BLaER1 (cell line): ENCODE results near the gene CCL15.

Source experiments
- H3K27ac ChIP-seq: shearing (Covaris generic); formaldehyde crosslinking; 2 replicates; pipeline ENCODE4 v1.8.1; 2022
- H3K27me3 ChIP-seq: shearing (Covaris generic); formaldehyde crosslinking; 2 replicates; pipeline ENCODE4 v1.8.1; 2022
- H3K36me3 ChIP-seq: shearing (Covaris generic); formaldehyde crosslinking; 2 replicates; pipeline ENCODE4 v1.8.1; 2022
- H3K4me1 ChIP-seq: shearing (Covaris generic); formaldehyde crosslinking; 2 replicates; pipeline ENCODE4 v1.8.1; 2022
- H3K4me2 ChIP-seq: shearing (Covaris generic); formaldehyde crosslinking; 2 replicates; pipeline ENCODE4 v1.8.1; 2022
- H3K4me3 ChIP-seq: shearing (Covaris generic); formaldehyde crosslinking; 2 replicates; pipeline ENCODE4 v1.8.1; 2022
- H3K9ac ChIP-seq: shearing (Covaris generic); formaldehyde crosslinking; 2 replicates; pipeline ENCODE4 v1.8.1; 2022
- H3K9me3 ChIP-seq: shearing (Covaris generic); formaldehyde crosslinking; 2 replicates; pipeline ENCODE4 v1.8.1; 2022
- H4K20me1 ChIP-seq: shearing (Covaris generic); formaldehyde crosslinking; 2 replicates; pipeline ENCODE4 v1.8.1; 2022
- Cebpa-rat ChIP-seq: shearing (Covaris generic); IDR thresholded peaks from 2 replicates; pipeline ENCODE4 v1.8.1; 2022

The CCL15 gene

DNA sequence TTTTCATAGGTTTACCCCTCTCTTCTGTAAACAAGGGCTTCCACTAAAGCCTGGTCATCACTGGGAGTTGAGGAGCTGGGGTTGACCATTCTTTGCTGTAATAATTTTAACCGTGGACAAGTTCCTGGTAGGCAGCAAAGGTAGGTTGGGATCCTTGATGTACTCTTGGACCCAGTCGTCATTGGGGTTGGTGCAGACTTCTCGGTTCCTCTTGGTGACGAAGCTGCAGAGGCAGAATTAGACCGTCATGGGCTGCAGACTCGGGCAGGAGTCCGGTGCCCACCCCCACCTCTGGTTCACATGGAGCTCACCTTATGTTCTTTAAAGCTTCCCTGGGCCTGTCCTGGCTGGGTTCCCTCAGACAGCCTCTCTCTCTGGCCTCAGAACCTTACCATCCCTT is 23.8 kb downstream of the CCL15 start:
- no peak overlapping the region for H3K4me3 ChIP-seq
- no peaks in the 10 kb centered on the region for H3K4me1 ChIP-seq
- no peak overlapping the region for H3K4me2 ChIP-seq
- no peaks in the 10 kb centered on the region for H3K36me3 ChIP-seq
- H3K9me3 ChIP-seq: no peaks in the 10 kb centered on the region
- no peak for TF ChIP-seq Cebpa-rat
- H3K27me3 ChIP-seq: no peaks in the 10 kb centered on the region
- H4K20me1 ChIP-seq: no peaks in the 10 kb centered on the region
- H3K27ac ChIP-seq: no peak overlapping the region
- H3K9ac ChIP-seq: no peak overlapping the region

DNA sequence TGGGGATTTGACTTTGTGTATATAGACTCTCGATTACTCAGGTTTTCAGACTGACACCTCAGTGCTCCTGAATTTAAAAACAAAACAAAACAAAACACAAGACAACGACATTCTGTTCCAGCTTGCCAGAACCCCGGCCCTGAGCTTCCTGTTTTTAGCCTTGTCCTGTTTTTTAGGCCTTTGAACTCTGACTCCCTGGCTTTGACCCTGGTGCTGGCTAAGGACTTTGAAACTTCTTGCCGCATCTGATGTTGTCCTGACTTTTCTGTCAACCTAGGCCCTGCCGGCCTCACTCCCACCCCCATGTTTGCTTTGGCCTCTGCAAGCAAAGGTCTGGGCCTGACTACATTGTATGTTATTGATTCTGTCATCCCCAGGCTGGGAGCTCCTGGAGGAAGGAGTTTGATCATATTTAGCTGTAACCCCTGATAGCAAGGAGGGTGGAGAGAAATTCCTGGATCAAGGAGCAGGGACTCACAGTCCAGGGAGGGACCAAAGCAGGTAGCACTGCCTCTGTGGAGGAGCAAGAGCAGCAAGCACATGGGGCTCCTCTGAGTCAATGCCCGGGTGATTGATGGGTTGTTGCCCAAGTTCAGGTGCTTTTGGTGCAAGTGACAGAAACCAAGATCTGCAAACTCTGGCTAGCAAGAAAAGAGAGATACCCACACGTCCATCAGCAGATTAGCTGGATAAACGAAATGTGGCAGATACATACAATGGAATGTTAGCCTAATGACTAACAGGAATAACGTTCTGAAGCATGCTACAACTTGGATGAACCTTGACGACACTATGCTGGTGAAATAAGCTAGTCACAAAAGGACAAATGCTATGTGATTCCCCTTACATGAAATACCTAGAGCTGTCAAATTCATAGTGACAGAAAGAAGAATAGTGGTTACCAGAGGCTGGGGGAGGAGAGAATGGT is 27.8 kb downstream of the CCL15 start:
- TF ChIP-seq Cebpa-rat: no peak
- no peak overlapping the region for H3K9ac ChIP-seq
- H3K4me2 ChIP-seq: no peak overlapping the region

DNA sequence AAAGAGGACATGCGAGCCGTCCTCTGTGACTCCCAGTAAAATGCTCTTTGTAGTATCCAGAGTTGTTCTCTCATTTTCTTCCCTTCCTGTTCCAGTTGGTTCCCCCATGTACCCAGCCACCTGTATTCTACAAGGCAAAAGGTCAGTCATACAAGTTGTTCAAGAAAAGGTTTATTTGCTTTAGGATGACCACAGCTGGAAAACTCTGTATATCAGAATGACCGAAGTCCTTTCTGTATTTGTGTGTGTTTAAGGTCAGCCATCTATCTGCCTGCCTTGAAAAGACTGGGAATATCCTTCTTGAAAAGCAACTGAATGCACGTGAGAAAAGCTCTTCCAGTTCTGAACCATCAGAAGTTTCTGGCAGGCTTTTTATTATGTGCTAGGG is 28.4 kb downstream of the CCL15 start:
- Histone ChIP-seq H3K27ac (no peak overlapping the region), H3K27me3 (no peaks in the 10 kb centered on the region), H3K36me3 (no peaks in the 10 kb centered on the region), H3K4me2 (no peak overlapping the region), H3K4me1 (no peaks in the 10 kb centered on the region), H3K9ac (no peak overlapping the region), H3K4me3 (no peak overlapping the region), H4K20me1 (no peaks in the 10 kb centered on the region), H3K9me3 (no peaks in the 10 kb centered on the region)
- no peak for TF ChIP-seq Cebpa-rat

More for the DNA sequence above, 27.8 kb downstream of the CCL15 start:
- no peaks in the 10 kb centered on the region for H3K4me1 ChIP-seq
- no peak overlapping the region for H3K27ac ChIP-seq
- no peaks in the 10 kb centered on the region for H3K27me3 ChIP-seq
- no peak overlapping the region for H3K4me3 ChIP-seq
- H3K36me3 ChIP-seq: no peaks in the 10 kb centered on the region
- H4K20me1 ChIP-seq: no peaks in the 10 kb centered on the region
- H3K9me3 ChIP-seq: no peaks in the 10 kb centered on the region

DNA sequence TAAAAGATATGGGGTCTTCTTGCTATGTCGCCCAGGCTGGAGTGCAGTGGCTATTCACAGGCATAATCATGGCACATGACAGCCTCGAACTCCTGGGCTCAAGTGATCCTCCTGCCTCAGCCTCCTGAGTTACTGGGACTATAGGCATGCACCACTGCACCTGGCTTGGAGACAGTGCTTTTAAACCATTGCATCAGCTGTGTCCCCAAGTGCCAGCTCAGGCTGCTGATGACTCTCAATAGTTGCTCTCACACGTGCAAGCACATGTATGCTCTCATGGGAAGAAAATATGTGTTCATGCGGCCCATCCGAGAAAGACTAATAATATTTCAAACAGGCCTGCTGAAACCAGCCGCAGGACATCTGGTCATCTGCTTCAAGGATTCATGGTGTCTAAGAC is 28.8 kb downstream of the CCL15 start:
- Histone ChIP-seq H3K9ac (no peak overlapping the region), H4K20me1 (no peaks in the 10 kb centered on the region), H3K4me1 (no peaks in the 10 kb centered on the region)

DNA sequence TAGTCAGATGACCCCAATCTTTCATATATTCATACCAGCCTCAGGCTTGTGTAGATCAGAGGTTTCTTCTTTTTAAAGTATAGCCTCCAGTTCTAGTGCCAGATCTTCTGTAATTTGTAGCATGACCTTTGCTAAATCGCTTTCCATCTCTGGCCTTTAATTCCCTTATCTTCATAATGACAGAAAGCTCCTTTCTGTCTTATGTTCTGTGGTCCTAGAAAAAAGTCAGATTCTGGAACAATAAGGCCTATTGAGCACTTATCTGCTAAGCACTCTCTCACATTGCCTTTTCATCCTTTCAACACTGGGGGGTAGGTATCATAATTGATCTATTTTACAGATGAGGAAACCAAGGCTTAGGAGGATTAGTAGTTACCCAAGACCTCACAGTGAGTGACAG is 29.3 kb downstream of the CCL15 start:
- Histone ChIP-seq H3K27me3 (no peaks in the 10 kb centered on the region), H3K4me2 (no peak overlapping the region), H3K4me1 (no peaks in the 10 kb centered on the region)

More for the DNA sequence above, 28.8 kb downstream of the CCL15 start:
- TF ChIP-seq Cebpa-rat: no peak
- Histone ChIP-seq H3K4me2 (no peak overlapping the region), H3K4me3 (no peak overlapping the region), H3K27me3 (no peaks in the 10 kb centered on the region), H3K36me3 (no peaks in the 10 kb centered on the region), H3K27ac (no peak overlapping the region), H3K9me3 (no peaks in the 10 kb centered on the region)

DNA sequence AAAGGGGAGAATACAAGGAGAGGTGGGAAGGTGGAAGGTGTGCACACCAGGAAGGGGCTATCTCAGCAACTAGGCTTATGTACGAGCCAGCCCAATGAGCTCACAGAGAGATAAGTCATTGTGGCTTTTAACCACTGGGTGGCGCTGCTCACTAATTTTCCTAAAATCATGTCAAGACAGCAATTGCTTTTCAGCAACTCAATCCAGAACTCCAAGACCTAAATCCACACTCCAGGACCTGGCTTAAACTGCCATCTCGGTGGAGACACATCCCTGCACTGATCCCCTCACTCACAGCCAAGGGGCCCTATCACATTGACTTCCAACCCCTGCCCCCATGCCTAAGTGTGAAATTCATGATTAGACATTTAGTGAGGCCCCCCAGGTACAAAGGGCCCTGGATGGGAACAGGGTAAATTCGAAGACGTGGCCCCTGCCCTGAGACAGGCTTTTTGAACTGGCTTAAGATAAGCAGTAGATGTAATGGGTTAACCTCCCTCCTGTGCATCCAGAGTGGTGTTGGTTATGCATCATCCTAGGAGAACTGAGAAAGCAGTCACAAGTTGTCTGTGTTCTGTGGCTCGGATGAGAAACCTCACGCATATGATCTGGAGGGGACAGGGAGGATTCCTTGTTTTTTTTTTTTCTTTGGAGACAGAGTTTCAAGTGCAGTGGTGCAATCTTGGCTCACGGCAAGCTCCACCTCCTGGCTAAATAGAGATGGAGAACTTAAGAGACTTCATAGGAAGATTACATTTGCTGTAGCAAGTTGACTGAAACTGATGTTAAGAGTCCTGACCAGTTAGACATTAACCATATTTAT is 31.6 kb downstream of the CCL15 start:
- no peak for TF ChIP-seq Cebpa-rat
- no peak overlapping the region for H3K27ac ChIP-seq
- no peak overlapping the region for H3K4me2 ChIP-seq
- H3K9me3 ChIP-seq: no peaks in the 10 kb centered on the region
- H3K4me1 ChIP-seq: no peaks in the 10 kb centered on the region
- no peaks in the 10 kb centered on the region for H3K27me3 ChIP-seq
- no peaks in the 10 kb centered on the region for H3K36me3 ChIP-seq
- H3K4me3 ChIP-seq: no peak overlapping the region
- no peaks in the 10 kb centered on the region for H4K20me1 ChIP-seq
- H3K9ac ChIP-seq: no peak overlapping the region

More for the DNA sequence above, 29.3 kb downstream of the CCL15 start:
- no peaks in the 10 kb centered on the region for H4K20me1 ChIP-seq
- no peak overlapping the region for H3K4me3 ChIP-seq
- no peak overlapping the region for H3K9ac ChIP-seq
- no peak for TF ChIP-seq Cebpa-rat
- no peaks in the 10 kb centered on the region for H3K36me3 ChIP-seq
- H3K27ac ChIP-seq: no peak overlapping the region
- no peaks in the 10 kb centered on the region for H3K9me3 ChIP-seq

DNA sequence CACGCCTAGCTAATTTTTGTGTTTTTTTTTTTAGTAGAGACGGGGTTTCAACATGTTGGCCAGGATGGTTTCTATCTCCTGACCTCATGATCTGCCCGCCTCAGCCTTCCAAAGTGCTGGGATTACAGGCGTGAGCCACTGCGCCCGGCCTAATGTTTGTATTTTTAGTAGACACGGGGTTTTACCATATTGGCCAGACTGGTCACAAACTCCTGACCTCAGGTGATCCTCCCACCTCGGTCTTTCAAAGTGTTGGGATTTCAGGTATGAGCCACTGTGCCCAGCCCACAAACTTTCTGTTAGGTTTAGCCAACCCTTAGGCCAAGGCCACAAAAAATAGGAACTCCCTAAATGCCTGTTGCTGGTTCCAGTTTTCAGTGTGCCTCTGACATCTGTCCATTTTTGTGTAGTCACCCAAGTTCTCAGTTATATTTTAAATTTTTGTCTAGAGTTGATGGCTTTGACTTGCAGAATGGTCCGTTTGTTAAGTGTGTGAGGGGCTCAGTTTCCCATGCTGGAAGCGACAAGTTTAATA is 32.8 kb downstream of the CCL15 start:
- Histone ChIP-seq H3K27me3 (no peaks in the 10 kb centered on the region), H3K9ac (no peak overlapping the region), H3K36me3 (no peaks in the 10 kb centered on the region), H3K9me3 (no peaks in the 10 kb centered on the region), H3K4me3 (no peak overlapping the region), H3K4me2 (no peak overlapping the region), H3K4me1 (no peaks in the 10 kb centered on the region), H3K27ac (no peak overlapping the region), H4K20me1 (no peaks in the 10 kb centered on the region)
- TF ChIP-seq Cebpa-rat: no peak

DNA sequence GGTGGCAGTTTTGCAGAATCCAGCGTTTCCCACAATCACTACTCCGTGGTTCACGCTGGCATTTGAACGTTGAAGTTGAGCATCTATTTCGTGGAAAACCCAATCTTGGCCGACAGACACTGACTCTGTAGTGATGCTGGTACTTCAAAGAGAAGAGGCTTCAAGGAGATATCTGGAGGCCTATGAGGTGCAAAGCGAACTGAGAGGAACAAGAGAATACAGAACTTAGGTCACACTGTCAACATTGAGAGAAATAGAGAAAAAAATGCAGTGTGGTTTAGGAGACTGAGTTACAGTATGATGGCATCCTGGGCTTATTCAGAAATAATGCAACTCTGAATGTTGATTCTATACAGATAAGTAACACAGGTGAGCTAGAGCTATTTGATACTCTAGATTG is 36.1 kb downstream of the CCL15 start:
- Histone ChIP-seq H3K4me3 (no peak overlapping the region), H3K27me3 (no peaks in the 10 kb centered on the region), H3K27ac (no peak overlapping the region), H3K36me3 (no peaks in the 10 kb centered on the region), H3K4me1 (no peaks in the 10 kb centered on the region), H4K20me1 (no peaks in the 10 kb centered on the region), H3K9ac (no peak overlapping the region), H3K9me3 (no peaks in the 10 kb centered on the region), H3K4me2 (no peak overlapping the region)
- no peak for TF ChIP-seq Cebpa-rat

DNA sequence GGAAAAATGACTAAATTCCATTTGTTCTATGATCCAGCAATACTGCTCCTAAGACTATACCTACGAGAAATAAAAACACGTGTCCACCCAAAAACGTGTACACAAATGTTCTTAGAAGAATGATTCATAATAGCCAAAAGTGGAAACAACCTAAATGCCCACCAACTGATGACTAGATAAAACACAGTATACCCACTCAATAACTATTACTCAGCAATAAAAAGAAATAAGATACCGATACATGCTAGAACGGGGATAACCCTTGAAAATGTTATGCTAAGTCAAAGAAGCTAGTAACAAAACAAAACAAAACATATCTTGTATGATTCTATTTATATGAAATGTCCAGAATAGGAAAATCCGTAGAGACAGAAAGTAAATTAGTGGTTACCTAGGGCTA is 37.7 kb downstream of the CCL15 start:
- Histone ChIP-seq H4K20me1 (no peaks in the 10 kb centered on the region), H3K9me3 (no peaks in the 10 kb centered on the region), H3K4me1 (no peaks in the 10 kb centered on the region), H3K36me3 (no peaks in the 10 kb centered on the region), H3K27ac (no peak overlapping the region), H3K4me2 (no peak overlapping the region), H3K27me3 (no peaks in the 10 kb centered on the region), H3K4me3 (no peak overlapping the region), H3K9ac (no peak overlapping the region)
- no peak for TF ChIP-seq Cebpa-rat

DNA sequence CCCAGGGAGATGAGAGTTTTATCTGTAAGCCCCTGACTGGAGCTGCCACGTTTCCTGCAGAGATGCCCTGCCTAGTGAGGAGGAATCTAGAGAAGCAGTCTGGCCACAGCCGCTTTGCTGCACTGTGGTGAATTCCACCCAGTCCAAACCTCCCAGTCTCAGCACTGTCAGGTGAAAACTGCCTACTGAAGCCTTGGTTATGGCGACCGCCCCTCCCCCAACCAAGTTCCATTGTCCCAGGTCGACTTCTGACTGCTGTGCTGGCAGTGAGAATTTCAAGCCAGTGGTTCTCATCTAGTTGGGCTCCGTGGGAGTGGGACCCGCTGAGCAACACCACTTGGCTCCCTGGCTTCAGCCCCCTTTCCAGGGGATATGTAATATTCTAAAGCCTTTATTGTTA is 47.6 kb downstream of the CCL15 start:
- Histone ChIP-seq H3K36me3 (no peaks in the 10 kb centered on the region), H4K20me1 (no peaks in the 10 kb centered on the region), H3K27me3 (no peaks in the 10 kb centered on the region), H3K9me3 (no peaks in the 10 kb centered on the region), H3K4me1 (no peaks in the 10 kb centered on the region), H3K27ac (no peak overlapping the region), H3K4me2 (no peak overlapping the region), H3K9ac (no peak overlapping the region), H3K4me3 (no peak overlapping the region)
- TF ChIP-seq Cebpa-rat: no peak
